Transverse colon (tissue), 4 donors: Measurements from ENCODE around the gene KCNJ6. TPM values are rescaled to one million over a fixed set of nuclear protein-coding genes. Genes with fewer than 3 reads are reported as not detected.

ENCODE experiments used
- DNase-seq: peaks from one replicate; pipeline ENCODE4 v3.0.0-alpha.2; 2019
- H3K27ac ChIP-seq, 4 donors: fragments of 200-600 bp; sonication (generic); 2 replicates each; pipeline ENCODE4 v1.5.1; 2016 to 2018; ENCODE audit warnings: inconsistent platforms in 4 of 4
- H3K27me3 ChIP-seq: fragments of 200-600 bp; sonication (generic); 2 replicates; pipeline ENCODE4 v1.5.1; 2017; ENCODE audit warnings: inconsistent platforms
- H3K36me3 ChIP-seq, 4 donors: fragments of 200-600 bp; sonication (generic); 2 replicates each; pipeline ENCODE4 v1.5.1; 2017 to 2019; ENCODE audit warnings: inconsistent platforms in 4 of 4
- H3K4me1 ChIP-seq, 4 donors: fragments of 200-600 bp; sonication (generic); 2 replicates each; pipeline ENCODE4 v1.5.1; 2017 to 2020; ENCODE audit warnings: inconsistent platforms in 4 of 4
- H3K4me3 ChIP-seq, 4 donors: fragments of 200-600 bp; sonication (generic); 1 replicate in 1 of 4; 2 replicates in 3 of 4; pipeline versions ENCODE4 v1.5.1 to v1.6.1; 2017 to 2019; ENCODE audit warnings: inconsistent platforms in 4 of 4
- H3K9me3 ChIP-seq, 2 donors: fragments of 200-600 bp; sonication (generic); 2 replicates each; pipeline ENCODE4 v1.5.1; 2017 to 2019; ENCODE audit warnings: inconsistent platforms in 2 of 2
- EP300 ChIP-seq: sonication (generic); formaldehyde crosslinking; IDR thresholded peaks from one replicate; pipeline ENCODE4 v1.6.1; 2017; ENCODE audit warnings: antibody characterized with exemption, low read depth
- POLR2A ChIP-seq: fragments of 450-650 bp; IDR thresholded peaks from one replicate; pipeline ENCODE4 v1.6.1; 2016; ENCODE audit warnings: antibody characterized with exemption, mild to moderate bottlenecking, moderate library complexity
- POLR2AphosphoS5 ChIP-seq, 3 donors: sonication (generic); formaldehyde crosslinking; IDR thresholded peaks; one replicate each; pipeline ENCODE4 v1.6.1; 2016; ENCODE audit warnings: antibody characterized with exemption in 3 of 3
- WGBS, 2 donors: methylation state at CpG; one replicate each; pipeline ENCODE4 v1.1.5; 2018; ENCODE audit warnings: low coverage in 1 of 2; 5-methylcytosine and 5-hydroxymethylcytosine counted together
- in situ Hi-C, 4 donors: fragments of 200-750 bp; cut with MboI; loops; one replicate each; pipeline versions ENCODE4 v1.15.0 to v1.15.1; 2017; ENCODE audit warnings: low sequenced_read_pairs in 3 of 4, low pct_ligation_motif_present in 1 of 4, low pct_unique_long_range_greater_than_20kb in 1 of 4
- intact Hi-C: fragments of 100-400 bp; cut with DNase I; formaldehyde crosslinking; loops from one replicate; pipeline ENCODE4 v1.15.1; 2023; ENCODE audit warnings: low total_unique reads
- total RNA-seq, 4 donors: library from RNA; depleted of rRNA; stranded (reverse); fragments of >200 nt; gene quantifications; one replicate each; pipeline ENCODE4 v1.1.0, GENCODE V29; 2016
- TF ChIP-seq, protein P1 (sequence below), 5 experiments: fragments of 200-600 bp in 3 of 5; fragments of 450-650 bp in 2 of 5; sonication (generic) in 3 of 5; IDR thresholded peaks; 1 replicate in 2 of 5; 2 replicates in 3 of 5; pipeline ENCODE4 v1.5.1; 2016 to 2017; ENCODE audit warnings: antibody characterized with exemption in 5 of 5, inconsistent platforms in 3 of 5, mild to moderate bottlenecking in 2 of 5, moderate library complexity in 1 of 5

The KCNJ6 gene
- total RNA-seq, 4 donors from 2014 or later, result 0.14 to 0.16 TPM; not detected in 2

DNA sequence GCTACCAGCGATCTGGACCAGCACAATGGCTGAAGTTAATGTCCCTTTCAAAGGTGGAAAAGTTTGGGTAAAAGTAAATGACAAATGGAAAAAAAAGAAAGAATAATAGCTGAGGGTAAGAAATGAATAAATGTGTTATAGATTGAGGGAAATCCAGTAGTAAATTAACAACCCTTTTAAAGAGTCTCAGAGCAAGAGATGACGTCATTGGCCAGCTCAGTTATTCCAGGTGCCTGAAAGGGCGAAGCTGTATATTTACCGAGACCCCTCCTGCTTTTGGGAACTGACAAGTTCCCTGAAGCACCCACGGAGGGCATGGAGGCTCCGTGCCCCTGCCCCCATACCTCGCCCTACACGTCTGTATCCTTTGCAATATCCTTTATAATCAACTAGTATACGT, 40.5 kb upstream of the KCNJ6 start:
- Histone ChIP-seq H3K27ac (no peak overlapping the region), H3K9me3 (no peaks in the 10 kb centered on the region), H3K4me1 (no peaks in the 10 kb centered on the region), H3K27me3 (peaks cover 35% of the 10 kb centered on the region), H3K36me3 (no peaks in the 10 kb centered on the region), H3K4me3 (no peak overlapping the region)
- WGBS, 2 donors, result 55 to 63% methylated on average over 2 to 9 of the region's 9 CpGs
- in situ Hi-C loops (no loop called here), intact Hi-C loops (no loop called here)
- DNase-seq, result no peak
- TF ChIP-seq POLR2A (no peak), EP300 (no peak), POLR2AphosphoS5 (IDR thresholded peaks at IDR 0.05) (no peak)
- TF ChIP-seq, protein P1, sequence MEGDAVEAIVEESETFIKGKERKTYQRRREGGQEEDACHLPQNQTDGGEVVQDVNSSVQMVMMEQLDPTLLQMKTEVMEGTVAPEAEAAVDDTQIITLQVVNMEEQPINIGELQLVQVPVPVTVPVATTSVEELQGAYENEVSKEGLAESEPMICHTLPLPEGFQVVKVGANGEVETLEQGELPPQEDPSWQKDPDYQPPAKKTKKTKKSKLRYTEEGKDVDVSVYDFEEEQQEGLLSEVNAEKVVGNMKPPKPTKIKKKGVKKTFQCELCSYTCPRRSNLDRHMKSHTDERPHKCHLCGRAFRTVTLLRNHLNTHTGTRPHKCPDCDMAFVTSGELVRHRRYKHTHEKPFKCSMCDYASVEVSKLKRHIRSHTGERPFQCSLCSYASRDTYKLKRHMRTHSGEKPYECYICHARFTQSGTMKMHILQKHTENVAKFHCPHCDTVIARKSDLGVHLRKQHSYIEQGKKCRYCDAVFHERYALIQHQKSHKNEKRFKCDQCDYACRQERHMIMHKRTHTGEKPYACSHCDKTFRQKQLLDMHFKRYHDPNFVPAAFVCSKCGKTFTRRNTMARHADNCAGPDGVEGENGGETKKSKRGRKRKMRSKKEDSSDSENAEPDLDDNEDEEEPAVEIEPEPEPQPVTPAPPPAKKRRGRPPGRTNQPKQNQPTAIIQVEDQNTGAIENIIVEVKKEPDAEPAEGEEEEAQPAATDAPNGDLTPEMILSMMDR (IDR thresholded peaks at IDR 0.05), result no peak

DNA sequence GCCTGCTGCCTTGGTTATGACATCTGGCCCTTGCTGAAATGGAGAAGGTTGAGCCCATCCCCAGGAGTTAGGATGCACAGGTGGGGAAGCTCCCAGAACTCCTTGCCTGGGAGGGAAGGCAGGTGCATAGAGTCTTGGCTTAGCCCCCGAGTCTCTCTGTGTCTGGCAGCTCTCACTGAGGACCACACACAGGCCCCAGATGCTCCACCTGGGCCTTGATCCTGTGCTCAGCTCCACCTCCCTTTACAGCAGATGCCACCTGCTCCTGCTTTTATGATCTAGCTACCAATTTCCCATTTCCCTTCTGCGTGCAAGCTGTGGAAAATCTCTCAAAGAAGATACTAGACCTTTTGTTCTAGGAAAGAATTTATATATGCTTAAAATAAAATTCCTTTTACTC, 28.8 kb upstream of the KCNJ6 start:
- H3K4me3 ChIP-seq, result no peak overlapping the region
- no peaks in the 10 kb centered on the region for H3K27me3 ChIP-seq
- intact Hi-C loops, result no loop called here
- in situ Hi-C loops, result no loop called here
- H3K4me1 ChIP-seq, result no peaks in the 10 kb centered on the region
- H3K9me3 ChIP-seq, result no peaks in the 10 kb centered on the region
- WGBS, 2 donors, result 52 to 57% methylated on average over 1 to 2 of the region's 2 CpGs
- TF ChIP-seq EP300 (no peak), POLR2AphosphoS5 (IDR thresholded peaks at IDR 0.05) (no peak), POLR2A (no peak)
- TF ChIP-seq, protein P1 (IDR thresholded peaks at IDR 0.05), result no peak
- H3K27ac ChIP-seq, result no peak overlapping the region
- H3K36me3 ChIP-seq, result no peaks in the 10 kb centered on the region
- DNase-seq, result no peak

DNA sequence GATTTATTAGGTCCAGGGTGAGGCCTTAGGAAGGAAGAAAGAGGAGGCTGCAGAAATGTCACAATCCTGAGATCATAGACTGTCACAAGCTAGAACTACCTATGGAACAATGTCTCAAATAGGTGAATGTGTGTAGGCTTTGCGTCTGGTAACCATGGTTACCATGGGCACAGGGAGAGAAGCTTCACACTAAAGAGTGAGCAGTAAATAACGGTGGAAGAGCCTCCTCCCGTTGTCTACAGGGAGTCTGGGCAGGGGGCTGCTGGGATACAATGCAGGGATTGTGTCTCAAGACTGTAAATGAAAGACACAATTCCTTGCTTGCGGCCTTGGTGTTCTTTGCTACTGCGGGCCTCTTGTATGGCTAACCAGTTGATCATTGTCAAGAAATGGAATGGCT, 28.2 kb upstream of the KCNJ6 start:
- Histone ChIP-seq H3K27me3 (no peaks in the 10 kb centered on the region), H3K9me3 (no peaks in the 10 kb centered on the region), H3K4me1 (no peaks in the 10 kb centered on the region), H3K27ac (no peak overlapping the region), H3K36me3 (no peaks in the 10 kb centered on the region), H3K4me3 (no peak overlapping the region)
- TF ChIP-seq POLR2AphosphoS5 (IDR thresholded peaks at IDR 0.05) (no peak), EP300 (no peak), POLR2A (no peak)
- TF ChIP-seq, protein P1 (IDR thresholded peaks at IDR 0.05), result no peak
- intact Hi-C loops (no loop called here), in situ Hi-C loops (no loop called here)
- no peak for DNase-seq
- WGBS, 2 donors, result 72 to 79% methylated on average over 5 of the region's 5 CpGs

DNA sequence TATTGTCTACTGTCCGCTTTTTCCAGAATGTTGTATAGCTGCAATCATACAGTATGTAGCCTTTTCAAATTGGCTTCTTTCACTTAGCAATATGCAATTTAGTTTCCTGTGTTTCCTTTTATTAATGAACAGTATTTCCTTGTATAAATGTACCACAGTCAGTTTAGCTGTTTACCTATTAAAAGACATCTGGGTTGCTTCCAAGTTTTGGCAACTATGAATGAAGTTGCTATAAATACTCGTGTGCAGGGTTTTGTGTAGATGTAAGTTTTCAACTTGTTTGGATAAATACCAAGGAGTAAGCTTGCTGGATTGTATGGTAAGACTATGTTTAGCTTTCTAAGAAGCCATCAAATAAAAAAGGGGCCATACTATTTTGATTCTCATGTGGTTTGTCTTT, 24.4 kb upstream of the KCNJ6 start:
- WGBS, 2 donors, result 25 to 37% methylated on average over 2 of the region's 2 CpGs
- in situ Hi-C loops, result no loop called here

More for the DNA sequence above, 24.4 kb upstream of the KCNJ6 start:
- no peaks in the 10 kb centered on the region for H3K4me1 ChIP-seq
- H3K27me3 ChIP-seq, result no peaks in the 10 kb centered on the region
- H3K27ac ChIP-seq, result no peak overlapping the region
- no peak overlapping the region for H3K4me3 ChIP-seq
- H3K36me3 ChIP-seq, result no peaks in the 10 kb centered on the region
- DNase-seq, result no peak
- TF ChIP-seq POLR2AphosphoS5 (IDR thresholded peaks at IDR 0.05), result no peak
- no peak for TF ChIP-seq POLR2A
- TF ChIP-seq, protein P1 (IDR thresholded peaks at IDR 0.05), result no peak
- no peak for TF ChIP-seq EP300
- H3K9me3 ChIP-seq, result no peaks in the 10 kb centered on the region
- intact Hi-C loops, result no loop called here
